PC-9 (cell line): ENCODE measurements around the gene ADAT1. TPM values are rescaled to one million over a fixed set of nuclear protein-coding genes. Genes with fewer than 3 reads are reported as not detected.
A peak's percentile ranks its signal among the peaks of the same experiment; 100 is the strongest.

Experiments used
- BruUV-seq: library from RNA; stranded (reverse); fragments of 400-500 nt; replicated peaks from 2 replicates; lab custom pipeline; 2021; lab: Mats Ljungman, UMichigan
- CTCF ChIA-PET: fragments of 300-600 bp; sonication (Branson Sonifier 250); formaldehyde crosslinking; loops from one replicate; lab custom pipeline; 2022; ENCODE audit warnings: antibody characterized with exemption; lab: Charles Lee
- POLR2A ChIA-PET: fragments of 300-600 bp; sonication (Branson Sonifier 250); formaldehyde crosslinking; loops from one replicate; lab custom pipeline; 2022; ENCODE audit warnings: antibody characterized with exemption; ENCODE audit not compliant: unreplicated experiment; lab: Charles Lee
- DNase-seq, 2 experiments: peaks; one replicate each; pipeline versions ENCODE4 v3.0.0 to v3.0.0-alpha.2; 2015 to 2022; ENCODE audit warnings: mixed read lengths in 1 of 2
- H2AFZ ChIP-seq: fragments of 200-600 bp; sonication (generic); 2 replicates; pipeline ENCODE4 v1.8.1; 2017; ENCODE audit warnings: antibody characterized with exemption
- H3F3A ChIP-seq: fragments of 200-600 bp; sonication (generic); 2 replicates; pipeline ENCODE4 v1.8.1; 2017; ENCODE audit warnings: antibody characterized with exemption, mild to moderate bottlenecking, low read depth; ENCODE audit not compliant: insufficient read depth
- H3K27ac ChIP-seq: fragments of 200-600 bp; sonication (generic); 2 replicates; pipeline ENCODE4 v1.6.1; 2016; ENCODE audit warnings: mixed run types
- H3K27me3 ChIP-seq: fragments of 200-600 bp; sonication (generic); 2 replicates; pipeline ENCODE4 v1.6.1; 2016; ENCODE audit warnings: low read depth, mixed run types; ENCODE audit not compliant: insufficient read depth
- H3K36me3 ChIP-seq: fragments of 200-600 bp; sonication (generic); 2 replicates; pipeline ENCODE4 v1.6.1; 2016; ENCODE audit warnings: low read depth, mixed run types
- H3K4me1 ChIP-seq: fragments of 200-600 bp; sonication (generic); replicated peaks from 2 replicates; pipeline ENCODE4 v1.6.1; 2016; ENCODE audit warnings: mixed run types; ENCODE audit not compliant: insufficient read depth
- H3K4me2 ChIP-seq: fragments of 200-600 bp; sonication (generic); 2 replicates; pipeline ENCODE4 v1.6.1; 2017; ENCODE audit warnings: mixed run types
- H3K4me3 ChIP-seq: fragments of 200-600 bp; sonication (generic); 2 replicates; pipeline ENCODE4 v1.6.1; 2016; ENCODE audit warnings: mixed run types
- H3K79me2 ChIP-seq: fragments of 200-600 bp; sonication (generic); 2 replicates; pipeline ENCODE4 v1.6.1; 2017; ENCODE audit warnings: low read depth, mixed run types
- H3K9me2 ChIP-seq: fragments of 200-600 bp; sonication (generic); 2 replicates; pipeline ENCODE4 v1.8.1; 2017; ENCODE audit warnings: mild to moderate bottlenecking; ENCODE audit not compliant: insufficient read depth
- H3K9me3 ChIP-seq: fragments of 200-600 bp; sonication (generic); 2 replicates; pipeline ENCODE4 v1.8.1; 2016; ENCODE audit warnings: low read depth; ENCODE audit not compliant: insufficient read depth
- H4K20me1 ChIP-seq: fragments of 200-600 bp; sonication (generic); 2 replicates; pipeline ENCODE4 v1.8.1; 2017; ENCODE audit not compliant: insufficient read depth
- CTCF ChIP-seq: fragments of 200-600 bp; sonication (generic); conservative IDR thresholded peaks from 2 replicates; pipeline ENCODE4 v1.6.1; 2017; ENCODE audit warnings: mixed run types, antibody characterized with exemption, mild to moderate bottlenecking, moderate library complexity
- EZH2 ChIP-seq: fragments of 200-600 bp; sonication (generic); IDR thresholded peaks from 2 replicates; pipeline ENCODE4 v1.8.0; 2017; ENCODE audit warnings: antibody characterized with exemption, low read depth
- intact Hi-C: fragments of 100-400 bp; cut with micrococcal nuclease; formaldehyde crosslinking; loops from one replicate; pipeline ENCODE4 v1.10.0; 2022; ENCODE audit not compliant: unreplicated experiment
- total RNA-seq: library from RNA; stranded (reverse); gene quantifications from 2 replicates; pipeline ENCODE4 v1.2.3, GENCODE V29; 2021

The ADAT1 gene
- total RNA-seq, 1 experiment from 2014 or later: 66.4 TPM

GRCh38 chr16:75567911-75568310 is 55.2 kb downstream of the ADAT1 start:
- no peaks in the 10 kb centered on the region for H3K9me3 ChIP-seq
- POLR2A ChIA-PET: no interaction called here
- peaks cover 14% of the 10 kb centered on the region for H4K20me1 ChIP-seq
- H3K27me3 ChIP-seq: no peaks in the 10 kb centered on the region
- peaks cover 25% of the 10 kb centered on the region for H3K79me2 ChIP-seq
- peaks cover 17% of the 10 kb centered on the region; the same call in 1 of the 2 replicates for H3K4me1 ChIP-seq
- BruUV-seq: no TSS peak
- no peak overlapping the region for H3K27ac ChIP-seq
- DNase-seq: no peak
- H3K4me2 ChIP-seq: peak overlapping the region; percentile 99; the same call in 1 of the 2 replicates
- peaks cover 32% of the 10 kb centered on the region for H3K36me3 ChIP-seq
- H3K9me2 ChIP-seq: no peaks in the 10 kb centered on the region
- CTCF ChIA-PET: no interaction called here
- H3F3A ChIP-seq: peaks cover 13% of the 10 kb centered on the region; the same call in 1 of the 2 replicates
- intact Hi-C loops: loop anchor here (2.0 kb wide), 2 partner anchors 51 to 55 kb away; partner anchors contain the start of gene ADAT1
- H3K4me3 ChIP-seq: no peak overlapping the region
- no peak overlapping the region for H2AFZ ChIP-seq
- no peak for TF ChIP-seq EZH2
- no peak for TF ChIP-seq CTCF

- no peaks in the 10 kb centered on the region for H3K9me3 ChIP-seq
- H3K27ac ChIP-seq: no peak overlapping the region
- H3K79me2 ChIP-seq: peaks cover 25% of the 10 kb centered on the region
- peaks cover 9% of the 10 kb centered on the region; the same call in 1 of the 2 replicates for H4K20me1 ChIP-seq
- ChIA-PET CTCF (no interaction called here), POLR2A (interaction anchor here (0.5 kb wide), 1 partner anchor 84 kb away, joined by 3 read pairs; no protein-coding TSS in a partner anchor)
- H3K27me3 ChIP-seq: no peaks in the 10 kb centered on the region
- DNase-seq: peak in 1 of 2 experiments; percentile 4
- peaks cover 13% of the 10 kb centered on the region; the same call in 1 of the 2 replicates for H3F3A ChIP-seq
- intact Hi-C loops: loop anchor here (1.0 to 2.0 kb wide), 3 partner anchors 50 to 96 kb away; partner anchors contain the start of gene ADAT1
- H2AFZ ChIP-seq: peak overlapping the region; percentile 90
- H3K36me3 ChIP-seq: peaks cover 28% of the 10 kb centered on the region
- no TSS peak for BruUV-seq
- H3K4me2 ChIP-seq: peak overlapping the region; percentile 99
- H3K4me3 ChIP-seq: peak overlapping the region; percentile 94
- no peaks in the 10 kb centered on the region for H3K9me2 ChIP-seq
- H3K4me1 ChIP-seq: peaks cover 17% of the 10 kb centered on the region; the same call in 1 of the 2 replicates
- TF ChIP-seq CTCF (no peak), EZH2 (no peak)
These were observed 56.3 kb downstream of the ADAT1 start for GRCh38 chr16:75566758-75567255.

GRCh38 chr16:75566040-75566757 is 56.9 kb downstream of the ADAT1 start, which contains the start of gene GABARAPL2:
Gene GABARAPL2 (plus strand): TSS chr16:75566379. CDS start chr16:75566487, 108 bp downstream.
- intact Hi-C loops: loop anchor here (1.0 to 2.0 kb wide), 3 partner anchors 49 to 95 kb away; partner anchors contain the start of gene ADAT1
- Histone ChIP-seq H4K20me1 (peaks cover 9% of the 10 kb centered on the region; the same call in 1 of the 2 replicates), H2AFZ (peak within 1 kb of the TSS; percentile 90), H3K36me3 (peaks cover 28% of the 10 kb centered on the region), H3K4me3 (peak within 1 kb of the TSS; percentile 94), H3K79me2 (peaks cover 25% of the 10 kb centered on the region), H3K27ac (no peak within 1 kb of the TSS), H3K27me3 (no peaks in the 10 kb centered on the region), H3K4me1 (peaks cover 17% of the 10 kb centered on the region; the same call in 1 of the 2 replicates), H3K9me3 (no peaks in the 10 kb centered on the region), H3K9me2 (no peaks in the 10 kb centered on the region), H3K4me2 (peak within 1 kb of the TSS; percentile 99), H3F3A (peaks cover 13% of the 10 kb centered on the region; the same call in 1 of the 2 replicates)
- ChIA-PET CTCF (interaction anchor here (2.5 kb wide), 1 partner anchor 49 kb away, joined by 12 read pairs; no protein-coding TSS in a partner anchor), POLR2A (interaction anchor here (0.5 kb wide), 1 partner anchor 83 kb away, joined by 3 read pairs; no protein-coding TSS in a partner anchor)
- peak; percentile 57 to 82 for DNase-seq
- no TSS peak for BruUV-seq
- no peak for TF ChIP-seq CTCF
- no peak for TF ChIP-seq EZH2
